Left colon (tissue), 2 donors: ENCODE measurements around the gene SLC51B. TPM values are rescaled to one million over a fixed set of nuclear protein-coding genes. Genes with fewer than 3 reads are reported as not detected.
"Not testable (repeated sequence)": the region's sequence is repeated elsewhere in the genome, so short reads cannot be mapped to it uniquely, and the experiment has no call there.

Source experiments
- ATAC-seq: fragments of 200-7000 bp; cut with Tn5 transposase; one replicate; pipeline ENCODE4 v1.9.1; 2020; ENCODE audit warnings: mild to moderate bottlenecking, moderate library complexity
- DNase-seq, 2 donors: peaks; one replicate each; pipeline ENCODE4 v3.0.0-alpha.2; 2020
- intact Hi-C, 2 donors: fragments of 100-400 bp; cut with DNase I in 1 of 2; cut with micrococcal nuclease in 1 of 2; formaldehyde crosslinking; loops; one replicate each; pipeline versions ENCODE4 v1.11.2 to v1.14.0; 2022; cut with DNase I, micrococcal nuclease
- total RNA-seq, 2 donors: library from RNA; stranded (reverse); fragmentation: NEBNext Ultra II Directional; extraction: Animal tissue kit (Norgen Biotek cat#: 25700); gene quantifications; one replicate each; pipeline ENCODE4 v1.2.1, GENCODE V29; 2021
- donor health status: DM: no; HTN: no; CAD: no.
- donor health status: DM: yes; HTN: yes; CAD: no.

Gene SLC51B
- total RNA-seq, 2 donors from 2014 or later: 104 to 127 TPM

DNA sequence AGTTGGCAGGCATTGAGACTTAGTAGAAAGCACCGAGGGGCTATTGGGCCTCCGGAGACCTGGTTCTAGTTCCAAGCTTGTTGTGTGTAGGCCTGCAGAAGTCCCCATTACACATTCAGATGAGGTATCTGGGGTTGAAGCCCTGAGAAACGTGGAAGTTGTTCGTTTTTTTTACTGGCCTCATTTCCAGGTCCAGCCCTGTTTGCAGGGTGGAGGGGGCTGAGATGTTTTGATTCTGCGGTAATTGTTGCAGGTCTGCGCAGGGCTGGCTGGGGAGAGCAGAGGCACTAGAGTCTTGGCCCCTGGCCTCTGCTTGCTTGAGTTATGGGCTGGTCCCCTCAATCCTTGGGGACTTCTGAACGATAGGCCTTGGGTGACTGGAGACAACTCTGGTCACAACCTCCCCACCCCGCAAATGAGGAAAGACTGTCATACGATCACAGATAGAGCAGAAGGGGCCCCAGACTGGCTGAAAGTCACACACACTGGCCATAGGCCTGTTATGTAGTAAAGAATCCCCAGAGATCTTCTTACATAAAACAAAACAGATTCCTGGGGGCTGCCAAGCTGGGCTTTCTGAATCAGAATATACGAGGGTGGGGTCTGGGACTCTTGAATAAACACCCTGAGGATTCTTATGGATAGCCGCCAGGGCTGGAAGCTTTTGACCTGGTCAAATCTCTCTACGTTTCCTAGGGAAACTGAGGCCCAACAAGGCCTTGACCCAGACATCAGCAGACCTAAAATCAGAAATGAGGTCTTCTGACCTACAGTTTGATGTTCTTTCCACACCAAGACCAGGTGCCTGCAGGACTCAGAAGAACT is 47.0 kb downstream of the SLC51B start:
- intact Hi-C loops: loop anchor here in 1 of 2 donors (10.0 kb wide), 1 partner anchor 47 kb away; the partner anchor contains the start of gene SLC51B
- DNase-seq: no peak

GRCh38 chr15:65092911-65093792 is 48.0 kb downstream of the SLC51B start:
- intact Hi-C loops: loop anchor here in 1 of 2 donors (10.0 kb wide), 1 partner anchor 48 kb away; the partner anchor contains the start of gene SLC51B
- no peak for ATAC-seq

More for the DNA sequence above, 47.0 kb downstream of the SLC51B start:
- no peak for ATAC-seq

DNA sequence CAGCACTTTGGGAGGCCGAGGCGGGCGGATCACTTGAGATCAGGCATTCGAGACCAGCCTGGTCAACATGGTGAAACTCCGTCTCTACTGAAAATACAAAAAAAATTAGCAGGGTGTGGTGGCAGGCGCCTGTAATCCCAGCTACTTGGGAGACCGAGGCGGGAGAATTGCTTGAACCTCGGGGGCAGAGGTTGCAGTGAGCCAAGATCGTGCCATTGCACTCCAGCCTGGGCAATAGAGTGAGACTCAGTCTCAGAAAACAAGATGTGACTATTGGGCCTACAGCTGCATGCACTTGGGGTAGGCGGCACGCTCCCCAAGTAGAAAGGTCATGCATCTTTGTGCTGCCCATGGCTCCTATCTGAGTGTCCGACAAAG is 48.6 kb downstream of the SLC51B start:
- intact Hi-C loops: loop anchor here in 1 of 2 donors (10.0 kb wide), 1 partner anchor 49 kb away; the partner anchor contains the start of gene SLC51B
- not testable (repeated sequence) for DNase-seq, ATAC-seq

More at GRCh38 chr15:65092911-65093792, 48.0 kb downstream of the SLC51B start:
- no peak for DNase-seq

- intact Hi-C loops: loop anchor here in 1 of 2 donors (10.0 kb wide), 1 partner anchor 50 kb away; the partner anchor contains the start of gene SLC51B
- DNase-seq (peak in 1 of 2 donors; percentile 71), ATAC-seq (no peak)
Measured at GRCh38 chr15:65094294-65094995, 49.3 kb downstream of the SLC51B start.

DNA sequence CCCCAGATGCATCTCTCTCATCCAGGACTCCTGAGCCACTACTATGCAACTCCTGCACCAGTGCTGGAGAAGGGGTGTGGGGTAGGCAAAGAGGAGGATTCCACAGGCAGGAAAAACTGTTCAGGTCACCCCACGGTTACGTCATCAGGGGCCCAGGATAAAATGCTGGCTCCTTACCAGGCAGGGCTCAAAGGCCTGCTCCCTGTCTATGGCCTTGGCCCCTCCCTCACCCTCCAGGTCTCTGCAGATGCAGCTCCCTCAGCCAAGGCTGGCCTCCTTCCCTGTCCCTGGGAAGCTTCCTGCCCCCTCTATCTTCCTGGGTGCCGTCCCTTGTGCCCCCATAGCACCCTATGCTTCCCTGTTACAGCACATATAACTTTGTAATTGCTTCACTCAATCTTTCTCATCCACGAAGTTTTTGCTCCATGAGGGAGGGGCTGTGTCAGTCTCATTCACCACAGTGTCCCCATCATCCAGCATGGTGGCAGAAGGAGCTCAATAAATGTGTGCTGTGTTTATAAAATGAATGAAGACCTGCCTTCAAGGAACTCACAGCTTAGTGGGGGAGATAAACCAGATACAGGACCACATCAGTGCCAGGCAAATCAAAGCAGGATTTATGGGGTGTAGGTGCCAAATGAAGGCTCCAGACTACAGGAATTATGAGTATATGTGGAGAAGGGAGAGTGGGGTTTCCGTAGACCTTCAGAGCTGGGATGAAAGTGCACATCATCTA is 50.0 kb downstream of the SLC51B start:
- intact Hi-C loops: loop anchor here in 1 of 2 donors (10.0 kb wide), 1 partner anchor 50 kb away; the partner anchor contains the start of gene SLC51B
- ATAC-seq (peak; percentile 67), DNase-seq (peak in 1 of 2 donors; percentile 60)

DNA sequence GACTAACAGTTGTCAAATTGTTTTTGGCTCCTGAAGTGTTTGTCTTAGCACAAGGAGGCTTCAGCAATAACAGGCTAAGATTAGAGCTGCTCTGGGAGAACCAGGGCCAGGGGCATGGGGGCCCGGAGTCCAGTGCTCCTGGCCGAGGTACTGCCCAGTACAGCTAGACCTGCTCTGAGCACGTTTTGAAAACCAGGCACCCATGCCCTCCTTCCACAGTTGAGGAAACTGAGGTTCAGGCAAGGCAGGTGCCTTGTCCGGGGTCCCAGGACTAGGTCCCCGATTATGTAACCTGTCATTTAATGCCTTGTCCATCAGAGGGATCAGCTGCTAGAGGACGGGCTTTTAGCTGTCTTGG is 50.5 kb downstream of the SLC51B start:
- DNase-seq (no peak), ATAC-seq (no peak)
- intact Hi-C loops: loop anchor here in 1 of 2 donors (10.0 kb wide), 1 partner anchor 51 kb away; the partner anchor contains the start of gene SLC51B

DNA sequence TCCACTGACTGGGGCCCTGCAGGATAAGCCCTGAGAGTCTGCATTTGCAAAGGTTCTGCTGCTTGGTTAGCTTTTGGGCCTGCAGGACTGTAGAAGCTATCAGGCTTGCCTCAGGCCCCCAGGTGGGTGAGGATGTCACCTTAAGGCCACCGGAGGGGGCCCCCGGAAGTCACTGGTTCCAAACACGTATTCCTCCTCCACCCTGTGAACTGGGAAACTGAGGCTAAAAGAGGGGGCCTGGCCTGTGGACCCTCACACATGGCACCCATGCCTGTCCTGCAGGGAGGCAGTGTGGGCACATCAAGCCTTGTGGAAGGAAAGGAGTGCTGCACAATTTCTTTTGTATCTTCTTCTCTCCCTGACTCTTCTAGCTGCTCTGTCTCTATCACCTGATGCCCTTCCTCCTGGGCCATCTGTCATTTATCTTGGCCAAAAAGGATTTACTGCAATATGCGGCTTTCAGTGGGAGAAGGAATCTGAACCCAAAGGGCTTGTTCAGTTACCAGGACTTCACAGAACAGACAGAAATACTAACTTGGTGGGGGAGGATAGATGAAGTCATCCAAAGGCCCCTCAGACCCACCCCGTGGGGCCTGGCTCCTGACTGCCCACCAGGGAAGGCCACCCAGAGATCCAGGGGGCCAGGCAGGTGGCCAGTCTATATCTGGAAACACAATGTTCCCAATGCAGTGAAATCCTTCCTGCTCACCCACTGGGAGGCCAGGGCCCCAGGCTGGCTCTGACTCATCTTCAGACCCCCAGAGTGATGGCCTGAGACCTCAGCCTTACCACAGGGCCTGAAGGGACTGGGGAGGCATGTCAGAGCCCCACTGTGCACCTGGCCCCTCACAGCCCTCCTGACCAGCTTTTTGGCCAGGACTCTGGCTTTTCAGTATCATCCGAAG is 51.5 kb downstream of the SLC51B start:
- ATAC-seq: no peak
- no peak for DNase-seq
- intact Hi-C loops: loop anchor here in 1 of 2 donors (10.0 kb wide), 1 partner anchor 52 kb away; the partner anchor contains the start of gene SLC51B

- DNase-seq (no peak), ATAC-seq (no peak)
- intact Hi-C loops: loop anchor here in 1 of 2 donors (10.0 kb wide), 1 partner anchor 53 kb away; the partner anchor contains the start of gene SLC51B
Measured at GRCh38 chr15:65097651-65098263, 52.6 kb downstream of the SLC51B start.

DNA sequence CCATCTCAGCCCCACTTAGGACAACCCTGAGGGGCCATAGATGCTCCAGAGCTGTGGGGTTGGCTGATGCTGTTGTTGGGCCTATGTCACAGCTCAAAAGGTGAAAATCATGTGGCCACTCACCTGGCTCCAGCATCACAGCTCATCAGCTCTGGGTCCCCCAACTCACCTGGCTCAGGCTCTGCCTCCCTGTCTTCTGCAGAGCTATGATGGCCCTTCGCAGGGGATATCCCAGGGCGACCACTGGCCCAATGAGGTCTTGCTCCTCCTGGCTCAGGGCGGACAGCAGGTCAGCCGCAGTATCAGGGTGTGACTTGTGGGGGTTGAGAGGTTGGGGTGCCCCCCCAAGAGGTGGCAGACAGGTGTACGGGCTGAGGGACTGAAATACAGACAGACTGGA is 54.1 kb downstream of the SLC51B start:
- ATAC-seq (no peak), DNase-seq (no peak)
- intact Hi-C loops: loop anchor here in 1 of 2 donors (10.0 kb wide), 1 partner anchor 55 kb away; the partner anchor contains the start of gene SLC51B

DNA sequence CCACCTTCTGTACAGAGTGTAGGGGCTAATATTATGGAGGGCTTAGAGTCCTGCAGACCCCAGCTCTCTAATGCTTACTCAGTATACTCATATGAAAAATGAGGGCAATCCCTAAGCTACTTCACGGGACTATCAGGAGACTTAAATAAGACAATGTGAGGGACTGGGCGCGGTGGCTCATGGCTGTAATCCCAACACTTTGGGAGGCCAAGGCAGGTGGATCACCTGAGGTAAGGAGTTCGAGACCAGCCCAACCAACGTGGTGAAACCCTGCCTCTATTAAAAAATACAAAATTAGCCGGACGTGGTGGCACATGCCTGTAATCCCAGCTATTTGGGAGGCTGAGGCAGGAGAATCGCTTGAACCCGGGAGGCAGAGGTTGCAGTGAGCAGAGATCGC is 54.6 kb downstream of the SLC51B start:
- ATAC-seq, DNase-seq: not testable (repeated sequence)
- intact Hi-C loops: loop anchor here in 1 of 2 donors (10.0 kb wide), 1 partner anchor 55 kb away; the partner anchor contains the start of gene SLC51B

DNA sequence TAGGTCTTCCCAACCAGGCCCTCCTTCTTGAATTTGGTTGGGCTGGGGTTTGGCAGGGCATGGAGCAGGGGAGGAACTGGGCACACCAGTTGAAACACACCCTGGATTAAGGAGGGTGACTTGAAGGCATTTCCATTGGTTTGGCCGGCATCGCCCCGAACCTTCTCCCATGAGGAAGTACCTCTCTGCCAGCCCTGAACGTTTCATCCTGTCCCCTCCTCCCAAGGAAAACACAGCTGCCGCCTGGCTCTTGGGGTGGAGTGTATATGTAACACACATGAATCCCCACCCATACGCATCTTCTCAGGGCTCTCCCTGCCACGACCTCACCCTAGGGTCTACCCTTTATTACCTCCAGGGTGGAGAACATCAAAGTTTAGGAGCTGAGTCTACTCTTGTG is 55.3 kb downstream of the SLC51B start:
- intact Hi-C loops: no loop called here
- peak; percentile 89 for ATAC-seq
- peak; percentile 64 to 67 for DNase-seq

GRCh38 chr15:65101411-65101890 is 56.3 kb downstream of the SLC51B start:
- intact Hi-C loops: no loop called here
- peak; percentile 71 for ATAC-seq
- peak; percentile 64 to 86 for DNase-seq

GRCh38 chr15:65101891-65102708 is 56.9 kb downstream of the SLC51B start:
- DNase-seq (no peak), ATAC-seq (no peak)
- intact Hi-C loops: no loop called here

- intact Hi-C loops: no loop called here
- no peak for DNase-seq
- no peak for ATAC-seq
Measured at GRCh38 chr15:65102912-65103311, 57.7 kb downstream of the SLC51B start.
